Measurements from ENCODE around the gene PTPN11.

PTPN11 gene

GRCh38 chr12:112527082-112527481 lies 108.3 kb downstream of the PTPN11 start:
- no peak for TF ChIP-seq POLR2A (IDR thresholded peaks at IDR 0.05; ENCODE audit: extremely low read depth, insufficient read length)
- H3K4me3 ChIP-seq (ENCODE audit: low read depth, low read length): no peak overlapping the region
- no peak for DNase-seq (ENCODE audit: low read depth)

DNA sequence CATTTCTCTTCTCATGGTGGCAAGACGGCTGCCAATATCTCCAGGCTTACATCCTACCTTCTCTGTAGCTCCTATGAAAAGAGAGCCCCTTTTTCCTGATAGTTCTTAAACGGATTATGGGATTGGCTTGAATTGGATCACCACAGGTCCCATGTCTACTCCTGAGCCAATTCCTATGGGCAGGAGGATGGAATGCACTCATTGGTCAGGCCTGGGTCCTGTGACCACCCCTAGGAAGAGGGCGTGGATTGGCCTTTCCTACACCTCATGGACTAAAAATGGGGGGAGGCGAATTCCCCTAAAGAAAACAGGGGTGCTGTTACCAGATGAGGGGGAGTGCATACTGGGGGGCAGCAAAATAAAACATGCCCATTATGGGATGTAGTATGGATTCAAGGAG lies 108.8 kb downstream of the PTPN11 start:
- H3K4me3 ChIP-seq (ENCODE audit: low read depth, low read length): no peak overlapping the region
- no peak for DNase-seq (ENCODE audit: low read depth)
- TF ChIP-seq MYC (IDR thresholded peaks at IDR 0.05; ENCODE audit: low read depth, low read length): no peak
- TF ChIP-seq POLR2A (IDR thresholded peaks at IDR 0.05; ENCODE audit: extremely low read depth, insufficient read length): no peak
- TF ChIP-seq, protein P1, sequence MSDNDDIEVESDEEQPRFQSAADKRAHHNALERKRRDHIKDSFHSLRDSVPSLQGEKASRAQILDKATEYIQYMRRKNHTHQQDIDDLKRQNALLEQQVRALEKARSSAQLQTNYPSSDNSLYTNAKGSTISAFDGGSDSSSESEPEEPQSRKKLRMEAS (IDR thresholded peaks at IDR 0.05; ENCODE audit: low read depth, low read length): no peak
- no peak for TF ChIP-seq CTCF (IDR thresholded peaks at IDR 0.05; ENCODE audit: low read depth, low read length)

GRCh38 chr12:112528521-112528920 lies 109.8 kb downstream of the PTPN11 start:
- DNase-seq (ENCODE audit: low read depth): no peak
- TF ChIP-seq, protein P1 (IDR thresholded peaks at IDR 0.05; ENCODE audit: low read depth, low read length): no peak
- no peak for TF ChIP-seq POLR2A (IDR thresholded peaks at IDR 0.05; ENCODE audit: extremely low read depth, insufficient read length)
- TF ChIP-seq MYC (IDR thresholded peaks at IDR 0.05; ENCODE audit: low read depth, low read length): no peak
- TF ChIP-seq CTCF (IDR thresholded peaks at IDR 0.05; ENCODE audit: low read depth, low read length): no peak
- no peak overlapping the region for H3K4me3 ChIP-seq (ENCODE audit: low read depth, low read length)

GRCh38 chr12:112530941-112531340 lies 112.2 kb downstream of the PTPN11 start:
- DNase-seq (ENCODE audit: low read depth): no peak
- no peak overlapping the region for H3K4me3 ChIP-seq (ENCODE audit: low read depth, low read length)
- TF ChIP-seq POLR2A (IDR thresholded peaks at IDR 0.05; ENCODE audit: extremely low read depth, insufficient read length) (no peak), CTCF (IDR thresholded peaks at IDR 0.05; ENCODE audit: low read depth, low read length) (no peak), MYC (IDR thresholded peaks at IDR 0.05; ENCODE audit: low read depth, low read length) (no peak)
- TF ChIP-seq, protein P1 (IDR thresholded peaks at IDR 0.05; ENCODE audit: low read depth, low read length): no peak

DNA sequence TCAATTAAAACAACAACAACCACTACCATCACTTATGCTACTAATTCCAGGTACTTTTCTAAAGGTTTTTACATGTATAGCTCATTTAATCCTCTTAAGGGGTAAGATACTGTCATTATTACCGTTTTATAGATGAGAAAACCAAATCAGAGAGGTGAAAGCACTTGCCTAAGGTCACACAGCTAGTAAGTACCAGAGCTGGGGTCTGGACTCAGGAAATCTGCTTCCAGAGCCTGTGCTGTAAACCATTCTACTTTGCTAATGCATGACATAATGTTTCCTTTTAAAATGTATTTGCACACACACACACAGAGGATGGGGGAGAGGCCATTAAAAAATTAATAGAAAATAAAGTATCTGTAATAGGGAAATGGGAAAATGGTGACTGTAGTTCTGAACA lies 113.4 kb downstream of the PTPN11 start:
- TF ChIP-seq CTCF (IDR thresholded peaks at IDR 0.05; ENCODE audit: low read depth, low read length) (no peak), MYC (IDR thresholded peaks at IDR 0.05; ENCODE audit: low read depth, low read length) (no peak), POLR2A (IDR thresholded peaks at IDR 0.05; ENCODE audit: extremely low read depth, insufficient read length) (no peak)
- TF ChIP-seq, protein P1 (IDR thresholded peaks at IDR 0.05; ENCODE audit: low read depth, low read length): no peak
- DNase-seq (ENCODE audit: low read depth): no peak
- H3K4me3 ChIP-seq (ENCODE audit: low read depth, low read length): no peak overlapping the region

DNA sequence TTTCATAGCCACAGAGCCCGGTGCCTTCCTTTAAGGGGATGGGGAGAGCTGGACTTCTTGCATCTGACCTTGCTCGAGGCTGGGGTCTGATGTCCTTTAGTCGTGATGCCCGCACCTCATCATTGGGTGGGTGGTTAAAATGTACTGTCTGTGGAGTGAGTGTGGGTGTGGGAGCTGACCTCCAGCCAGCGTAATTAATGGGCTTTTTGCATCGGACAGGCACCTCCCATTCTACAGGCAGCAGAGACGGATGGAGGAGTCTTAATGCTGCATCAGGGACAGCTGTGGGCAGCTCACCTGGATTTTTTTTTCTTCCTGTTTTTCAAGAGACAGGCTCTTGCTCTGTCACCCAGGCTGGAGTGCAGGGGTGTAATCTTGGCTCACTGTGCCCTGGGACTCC lies 114.8 kb downstream of the PTPN11 start:
- TF ChIP-seq, protein P1 (IDR thresholded peaks at IDR 0.05; ENCODE audit: low read depth, low read length): no peak
- TF ChIP-seq MYC (IDR thresholded peaks at IDR 0.05; ENCODE audit: low read depth, low read length) (no peak), CTCF (IDR thresholded peaks at IDR 0.05; ENCODE audit: low read depth, low read length) (no peak), POLR2A (IDR thresholded peaks at IDR 0.05; ENCODE audit: extremely low read depth, insufficient read length) (no peak)
- no peak for DNase-seq (ENCODE audit: low read depth)
- no peak overlapping the region for H3K4me3 ChIP-seq (ENCODE audit: low read depth, low read length)
